ENCODE results near the gene CREB1. TPM values are rescaled to one million over a fixed set of nuclear protein-coding genes. Genes with fewer than 3 reads are reported as not detected.

Gene CREB1
- total and polyA plus RNA-seq, 10 of the 15 experiments (the other 5 are each of a cell fraction or from before 2014, with no cell fraction given) = 13.4 to 76.9 (median 39.5) TPM

- Histone ChIP-seq H3K4me3 (no peak overlapping the region), H3K27me3 (replicated peaks in 1 of 2; ENCODE audit: control insufficient read depth in 2 of 2, insufficient read depth in 2 of 2, low read length in 1 of 2) (no peaks in the 10 kb centered on the region), H3K79me2 (ENCODE audit: control insufficient read depth, insufficient read depth, low read length) (no peaks in the 10 kb centered on the region), H3K4me1 (ENCODE audit: control insufficient read depth, insufficient read depth, low read length) (peaks cover 1% of the 10 kb centered on the region; the same call in 1 of the 2 replicates), H3K4me2 (ENCODE audit: control insufficient read depth, insufficient read depth) (no peak overlapping the region), H3K27ac (ENCODE audit: control insufficient read depth, insufficient read depth) (no peak overlapping the region), H4K20me1 (ENCODE audit: control insufficient read depth, insufficient read depth) (no peaks in the 10 kb centered on the region), H2AFZ (ENCODE audit: control insufficient read depth, low read depth, low read length) (no peak overlapping the region), H3K9ac (ENCODE audit: control insufficient read depth, insufficient read depth, low read length) (no peak overlapping the region), H3K9me3 (replicated peaks; ENCODE audit: control insufficient read depth, insufficient read depth, low read length) (no peaks in the 10 kb centered on the region), H3K36me3 (ENCODE audit: control insufficient read depth in 2 of 2, insufficient read depth in 2 of 2, low read length in 1 of 2) (no peaks in the 10 kb centered on the region)
- ChIA-PET POLR2A (no interaction called here), SMC1A (ENCODE audit: uncharacterized antibody, unreplicated experiment) (interaction anchor here (0.7 kb wide), 1 partner anchor 8 kb away, joined by 4 read pairs; no protein-coding TSS in a partner anchor), CTCF (no interaction called here), RAD21 (ENCODE audit: unreplicated experiment) (no interaction called here)
- BruUV-seq (replicated peaks) = no TSS peak
- intact Hi-C loops (cut with micrococcal nuclease; ENCODE audit: unreplicated experiment) (no loop called here), in situ Hi-C loops (cut with MboI) (no loop called here)
- DNase-seq (ENCODE audit: low read depth, low spot score) (no peak), ATAC-seq (no peak), FAIRE-seq (no peak)
- 61% methylated on average over 2 of the region's 2 CpGs for WGBS (ENCODE audit: insufficient coverage, insufficient replicate concordance, low lambda C conversion rate, missing lambda C conversion rate)
- TF ChIP-seq, protein P1, sequence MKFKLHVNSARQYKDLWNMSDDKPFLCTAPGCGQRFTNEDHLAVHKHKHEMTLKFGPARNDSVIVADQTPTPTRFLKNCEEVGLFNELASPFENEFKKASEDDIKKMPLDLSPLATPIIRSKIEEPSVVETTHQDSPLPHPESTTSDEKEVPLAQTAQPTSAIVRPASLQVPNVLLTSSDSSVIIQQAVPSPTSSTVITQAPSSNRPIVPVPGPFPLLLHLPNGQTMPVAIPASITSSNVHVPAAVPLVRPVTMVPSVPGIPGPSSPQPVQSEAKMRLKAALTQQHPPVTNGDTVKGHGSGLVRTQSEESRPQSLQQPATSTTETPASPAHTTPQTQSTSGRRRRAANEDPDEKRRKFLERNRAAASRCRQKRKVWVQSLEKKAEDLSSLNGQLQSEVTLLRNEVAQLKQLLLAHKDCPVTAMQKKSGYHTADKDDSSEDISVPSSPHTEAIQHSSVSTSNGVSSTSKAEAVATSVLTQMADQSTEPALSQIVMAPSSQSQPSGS (IDR thresholded peaks at IDR 0.05; ENCODE audit: low read length) = no peak
- TF ChIP-seq KDM1A (IDR thresholded peaks at IDR 0.05; ENCODE audit: borderline replicate concordance) = no peak
- TF ChIP-seq TAF1 (IDR thresholded peaks at IDR 0.05; ENCODE audit: borderline replicate concordance, low read depth, low read length) = no peak
- TF ChIP-seq NRF1 (conservative IDR thresholded peaks at IDR 0.05; ENCODE audit: low read depth, low read length) = no peak
- no peak for TF ChIP-seq FOXM1 (IDR thresholded peaks at IDR 0.05; ENCODE audit: low read depth, low read length)
- no peak for TF ChIP-seq ZBTB40 (IDR thresholded peaks at IDR 0.05; ENCODE audit: borderline replicate concordance)
- TF ChIP-seq, protein P2, sequence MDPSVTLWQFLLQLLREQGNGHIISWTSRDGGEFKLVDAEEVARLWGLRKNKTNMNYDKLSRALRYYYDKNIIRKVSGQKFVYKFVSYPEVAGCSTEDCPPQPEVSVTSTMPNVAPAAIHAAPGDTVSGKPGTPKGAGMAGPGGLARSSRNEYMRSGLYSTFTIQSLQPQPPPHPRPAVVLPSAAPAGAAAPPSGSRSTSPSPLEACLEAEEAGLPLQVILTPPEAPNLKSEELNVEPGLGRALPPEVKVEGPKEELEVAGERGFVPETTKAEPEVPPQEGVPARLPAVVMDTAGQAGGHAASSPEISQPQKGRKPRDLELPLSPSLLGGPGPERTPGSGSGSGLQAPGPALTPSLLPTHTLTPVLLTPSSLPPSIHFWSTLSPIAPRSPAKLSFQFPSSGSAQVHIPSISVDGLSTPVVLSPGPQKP (IDR thresholded peaks at IDR 0.05; ENCODE audit: low read depth, low read length) = no peak
- TF ChIP-seq RB1 (IDR thresholded peaks at IDR 0.05; ENCODE audit: borderline replicate concordance) = no peak
- TF ChIP-seq, protein P3, sequence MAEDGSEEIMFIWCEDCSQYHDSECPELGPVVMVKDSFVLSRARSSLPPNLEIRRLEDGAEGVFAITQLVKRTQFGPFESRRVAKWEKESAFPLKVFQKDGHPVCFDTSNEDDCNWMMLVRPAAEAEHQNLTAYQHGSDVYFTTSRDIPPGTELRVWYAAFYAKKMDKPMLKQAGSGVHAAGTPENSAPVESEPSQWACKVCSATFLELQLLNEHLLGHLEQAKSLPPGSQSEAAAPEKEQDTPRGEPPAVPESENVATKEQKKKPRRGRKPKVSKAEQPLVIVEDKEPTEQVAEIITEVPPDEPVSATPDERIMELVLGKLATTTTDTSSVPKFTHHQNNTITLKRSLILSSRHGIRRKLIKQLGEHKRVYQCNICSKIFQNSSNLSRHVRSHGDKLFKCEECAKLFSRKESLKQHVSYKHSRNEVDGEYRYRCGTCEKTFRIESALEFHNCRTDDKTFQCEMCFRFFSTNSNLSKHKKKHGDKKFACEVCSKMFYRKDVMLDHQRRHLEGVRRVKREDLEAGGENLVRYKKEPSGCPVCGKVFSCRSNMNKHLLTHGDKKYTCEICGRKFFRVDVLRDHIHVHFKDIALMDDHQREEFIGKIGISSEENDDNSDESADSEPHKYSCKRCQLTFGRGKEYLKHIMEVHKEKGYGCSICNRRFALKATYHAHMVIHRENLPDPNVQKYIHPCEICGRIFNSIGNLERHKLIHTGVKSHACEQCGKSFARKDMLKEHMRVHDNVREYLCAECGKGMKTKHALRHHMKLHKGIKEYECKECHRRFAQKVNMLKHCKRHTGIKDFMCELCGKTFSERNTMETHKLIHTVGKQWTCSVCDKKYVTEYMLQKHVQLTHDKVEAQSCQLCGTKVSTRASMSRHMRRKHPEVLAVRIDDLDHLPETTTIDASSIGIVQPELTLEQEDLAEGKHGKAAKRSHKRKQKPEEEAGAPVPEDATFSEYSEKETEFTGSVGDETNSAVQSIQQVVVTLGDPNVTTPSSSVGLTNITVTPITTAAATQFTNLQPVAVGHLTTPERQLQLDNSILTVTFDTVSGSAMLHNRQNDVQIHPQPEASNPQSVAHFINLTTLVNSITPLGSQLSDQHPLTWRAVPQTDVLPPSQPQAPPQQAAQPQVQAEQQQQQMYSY (CRISPR knock-in tag; IDR thresholded peaks at IDR 0.05) = no peak
- TF ChIP-seq SMAD1 (IDR thresholded peaks at IDR 0.05; ENCODE audit: low read depth, partially characterized antibody) = no peak
- TF ChIP-seq SUZ12 (IDR thresholded peaks at IDR 0.05; ENCODE audit: unreplicated experiment) = no peak
Observed at GRCh38 chr2:207511851-207512250, 17.9 kb upstream of the CREB1 start.
